GM18909 (cell line): ENCODE results near the gene MACROD1.

ENCODE experiments used
- ATAC-seq: cut with Tn5 transposase; IDR thresholded peaks from one replicate; pipeline ENCODE4 v1.9.1; 2021; ENCODE audit warnings: mild to moderate bottlenecking; ENCODE audit not compliant: unreplicated experiment, poor library complexity

Gene MACROD1

GRCh38 chr11:64117763-64118459, 48.0 kb downstream of the MACROD1 start:
- no peak for ATAC-seq

GRCh38 chr11:64115531-64116522, 50.1 kb downstream of the MACROD1 start:
- ATAC-seq: no peak

- ATAC-seq: no peak
These were observed 51.7 kb downstream of the MACROD1 start for GRCh38 chr11:64114231-64114630.

- no peak for ATAC-seq
These were observed 52.5 kb downstream of the MACROD1 start for GRCh38 chr11:64113462-64113780.

GRCh38 chr11:64112771-64113461, 53.0 kb downstream of the MACROD1 start:
- ATAC-seq: no peak

- no peak for ATAC-seq
These were observed 55.2 kb downstream of the MACROD1 start for GRCh38 chr11:64110465-64111375.

GRCh38 chr11:64109332-64109731, 56.6 kb downstream of the MACROD1 start:
- no peak for ATAC-seq

- ATAC-seq: no peak
These were observed 58.6 kb downstream of the MACROD1 start for GRCh38 chr11:64107303-64107702.

GRCh38 chr11:64104632-64105031, 61.3 kb downstream of the MACROD1 start:
- no peak for ATAC-seq

GRCh38 chr11:64103277-64103985, 62.5 kb downstream of the MACROD1 start:
- ATAC-seq: no peak

- ATAC-seq: no peak
These were observed 63.7 kb downstream of the MACROD1 start for GRCh38 chr11:64102005-64102738.

- ATAC-seq: no peak
These were observed 64.5 kb downstream of the MACROD1 start for GRCh38 chr11:64101461-64101860.

GRCh38 chr11:64100782-64101353, 65.0 kb downstream of the MACROD1 start:
- ATAC-seq: no peak

- ATAC-seq: no peak
These were observed 65.6 kb downstream of the MACROD1 start for GRCh38 chr11:64100360-64100759.

- ATAC-seq: no peak
These were observed 66.5 kb downstream of the MACROD1 start for GRCh38 chr11:64099436-64099835.

- no peak for ATAC-seq
These were observed 67.5 kb downstream of the MACROD1 start for GRCh38 chr11:64098318-64098831.

- ATAC-seq: no peak
These were observed 68.2 kb downstream of the MACROD1 start for GRCh38 chr11:64097468-64098317.
